GM20431 (cell line): Measurements from ENCODE around the gene CSNK1G2.

ENCODE experiments used
- in situ Hi-C: fragments of 300-500 bp; cut with MseI, MboI; formaldehyde crosslinking; loops from one replicate; pipeline ENCODE4 v1.15.0; 2020; ENCODE audit warnings: low sequenced_read_pairs; ENCODE audit not compliant: unreplicated experiment

CSNK1G2 gene

DNA sequence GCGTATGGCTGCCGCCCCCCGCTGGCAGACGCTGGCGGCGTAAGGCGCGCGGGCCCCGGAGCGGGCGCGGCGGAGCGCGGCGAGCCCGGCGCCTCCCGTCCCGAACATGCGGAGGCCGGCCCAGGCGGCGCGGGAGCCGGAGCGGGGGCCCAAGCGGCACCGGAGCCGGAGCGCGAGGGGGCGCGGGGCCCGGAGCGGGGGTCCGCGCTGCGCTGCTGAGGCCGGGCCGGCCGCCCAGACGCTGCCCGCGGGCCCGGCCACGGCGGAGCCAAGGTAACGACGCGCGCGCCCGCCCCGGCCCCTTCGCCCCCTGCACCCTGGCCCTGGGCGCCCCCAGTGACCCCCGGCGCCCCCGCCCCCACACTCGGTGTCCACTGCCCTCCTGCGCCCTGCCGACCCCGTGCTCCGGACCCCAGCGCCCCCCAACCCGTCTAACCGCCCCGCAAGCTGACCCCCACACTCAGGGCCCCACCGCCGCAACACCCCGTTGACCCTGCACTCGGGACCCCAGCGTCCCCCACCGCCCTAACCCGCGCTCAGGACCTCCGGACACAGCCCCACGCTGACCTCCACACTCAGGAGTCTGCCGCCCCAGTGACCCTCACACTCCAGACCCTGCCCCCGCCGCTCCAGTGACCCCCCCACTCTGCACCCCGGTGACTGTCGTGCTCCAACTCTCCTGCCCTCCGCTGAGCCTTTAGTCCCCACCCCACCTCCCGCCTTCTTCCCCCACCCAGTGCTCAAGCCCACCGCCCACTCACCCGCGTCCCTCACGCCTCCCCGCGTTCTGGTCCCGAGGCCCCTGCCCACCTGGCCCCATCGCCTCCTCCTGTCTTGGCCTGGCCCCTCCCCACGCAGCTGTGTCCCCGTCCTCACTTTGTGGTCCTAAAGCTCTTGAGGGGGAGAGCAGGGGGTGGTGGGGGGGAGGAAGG is at the start of gene CSNK1G2:
CSNK1G2 (plus strand) TSS at position 27 of the 932 bp plus-strand sequence. CDS start 28,601 bp downstream, outside the sequence.
- in situ Hi-C loops = no loop called here

DNA sequence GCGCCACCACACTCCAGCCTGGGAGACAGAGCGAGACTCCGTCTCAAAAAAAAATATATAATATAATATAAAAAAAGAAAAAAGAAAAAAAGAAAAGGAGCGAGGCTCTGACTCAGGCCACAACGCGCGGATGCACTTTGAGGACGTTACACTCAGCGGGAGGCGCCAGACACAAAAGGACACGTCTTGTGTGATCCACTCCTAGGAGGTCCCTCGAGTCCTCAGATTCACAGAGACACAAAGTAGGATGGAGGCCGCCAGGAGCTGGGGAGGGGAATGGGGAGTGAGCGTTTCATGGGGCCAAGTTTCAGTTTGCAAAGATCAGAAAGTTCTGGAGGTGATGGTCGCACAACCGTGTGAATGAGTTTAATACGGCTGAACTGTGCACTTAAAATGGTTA is 47.2 kb upstream of the CSNK1G2 start:
- in situ Hi-C loops = no loop called here

DNA sequence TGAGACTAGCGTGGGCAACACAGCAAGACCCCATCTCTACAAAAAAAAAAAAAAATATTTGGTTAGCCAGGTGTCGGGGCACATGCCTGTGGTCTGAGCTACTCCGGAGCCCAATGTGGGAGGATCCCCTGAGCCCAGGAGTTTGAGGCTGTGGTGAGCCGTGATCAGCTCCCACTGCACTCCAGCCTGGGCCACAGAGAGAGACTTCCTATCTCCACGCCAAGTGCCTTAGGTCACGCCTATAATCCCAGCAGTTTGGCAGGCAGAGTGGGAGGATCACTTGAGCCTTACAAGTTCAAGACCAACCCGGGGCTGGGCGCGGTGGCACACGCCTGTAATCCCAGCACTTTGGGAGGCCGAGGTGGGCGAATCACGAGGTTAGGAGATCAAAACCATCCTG is 44.5 kb upstream of the CSNK1G2 start:
- in situ Hi-C loops = no loop called here

DNA sequence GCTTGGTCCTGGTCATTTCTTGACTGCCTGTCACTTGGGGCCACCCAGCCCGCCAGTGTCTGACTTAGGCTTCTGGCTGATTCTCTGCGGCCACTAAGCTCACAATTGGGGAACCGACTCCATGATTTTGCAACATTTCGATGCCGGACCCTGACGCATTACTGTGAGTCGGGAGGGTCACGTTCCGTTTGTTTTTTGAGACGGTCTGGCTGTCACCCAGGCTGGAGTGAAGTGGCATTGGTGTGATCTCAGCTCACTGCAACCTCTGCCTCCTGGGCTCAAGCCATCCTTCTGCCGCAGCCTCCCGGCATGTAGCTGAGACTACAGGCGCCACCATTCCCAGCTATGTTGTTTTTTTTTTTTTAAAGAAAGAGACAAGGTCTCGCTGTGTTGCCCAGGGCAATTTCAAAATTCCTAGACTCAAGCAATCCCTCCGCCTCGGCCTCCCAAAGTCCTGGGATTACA is 39.0 kb upstream of the CSNK1G2 start:
- in situ Hi-C loops = no loop called here

DNA sequence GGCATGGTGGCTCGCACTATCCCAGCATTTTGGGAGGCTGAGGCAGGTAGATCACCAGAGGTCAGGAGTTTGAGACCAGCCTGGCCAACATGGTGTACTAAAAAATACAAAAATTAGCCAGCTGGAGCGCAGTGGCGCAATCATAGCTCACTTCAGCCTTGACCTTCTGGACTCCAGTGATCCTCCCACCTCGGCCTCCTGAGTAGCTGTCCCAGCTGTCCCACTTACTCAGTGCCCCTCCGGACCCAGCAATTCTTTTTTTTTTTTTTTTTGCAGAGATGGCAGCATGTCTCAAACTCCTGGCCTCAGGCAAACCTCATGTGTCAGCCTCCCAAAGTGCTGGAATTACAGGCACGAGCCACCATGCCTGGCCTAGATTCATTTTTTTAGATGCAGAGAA is 38.0 kb upstream of the CSNK1G2 start:
- in situ Hi-C loops = no loop called here

DNA sequence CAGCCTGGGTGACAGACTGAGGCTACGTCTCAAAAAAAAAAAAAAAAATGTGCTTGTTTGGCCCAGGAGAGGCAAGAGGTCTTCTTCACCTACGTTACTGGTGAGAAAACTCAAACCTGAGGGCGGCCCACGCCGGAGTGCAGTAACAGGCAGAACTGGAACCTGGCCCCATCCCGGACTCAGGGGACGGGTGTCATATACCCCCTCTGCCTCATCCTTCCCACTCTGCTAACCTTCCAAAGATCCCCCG is 36.2 kb upstream of the CSNK1G2 start:
- in situ Hi-C loops = no loop called here

DNA sequence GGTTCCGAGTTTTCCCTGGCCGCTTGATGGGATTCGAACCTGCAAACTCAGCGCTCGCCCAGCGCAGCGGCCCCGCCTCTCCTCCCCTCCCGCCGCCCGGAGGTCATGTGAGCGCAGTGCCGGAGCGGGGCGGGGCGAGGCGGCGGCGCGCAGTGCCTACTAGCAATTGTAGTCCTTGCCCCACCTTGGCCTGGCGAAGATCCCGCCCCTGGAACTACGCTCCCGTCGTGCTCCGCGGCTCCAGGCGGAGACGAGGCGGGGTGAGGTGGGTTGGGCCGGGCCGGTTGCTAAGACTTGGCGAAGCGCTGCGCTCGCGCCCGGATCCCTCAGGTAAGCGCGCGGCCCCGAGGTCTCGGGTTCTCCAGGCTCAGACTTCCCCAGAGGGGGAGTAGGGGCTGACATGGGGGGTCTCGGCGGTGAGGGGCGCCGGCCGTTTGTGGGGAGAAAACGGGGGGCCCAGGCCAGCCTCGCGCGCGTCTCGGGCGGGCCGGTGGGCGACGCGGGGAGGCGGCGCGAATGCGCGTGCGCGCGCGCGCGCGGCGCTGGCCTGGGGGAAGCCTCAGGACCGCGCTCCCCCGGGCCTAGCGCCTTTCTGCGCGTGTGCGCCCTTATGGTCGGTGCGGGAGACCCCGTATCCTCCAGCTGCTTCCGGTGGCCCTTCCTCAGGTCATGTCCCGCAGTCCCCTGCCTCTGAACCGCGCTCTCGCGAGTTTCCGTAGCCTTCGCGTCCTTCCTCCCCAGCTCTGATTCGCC is 35.7 kb upstream of the CSNK1G2 start, which contains the start of the genes ADAT3 and SCAMP4:
ADAT3 (plus strand) TSS at position 290 of the 753 bp plus-strand sequence. CDS start 6,649 bp downstream, outside the sequence.
SCAMP4 (plus strand) TSS at position 290 of the 753 bp plus-strand sequence. CDS start 9,621 bp downstream, outside the sequence.
- in situ Hi-C loops = no loop called here

DNA sequence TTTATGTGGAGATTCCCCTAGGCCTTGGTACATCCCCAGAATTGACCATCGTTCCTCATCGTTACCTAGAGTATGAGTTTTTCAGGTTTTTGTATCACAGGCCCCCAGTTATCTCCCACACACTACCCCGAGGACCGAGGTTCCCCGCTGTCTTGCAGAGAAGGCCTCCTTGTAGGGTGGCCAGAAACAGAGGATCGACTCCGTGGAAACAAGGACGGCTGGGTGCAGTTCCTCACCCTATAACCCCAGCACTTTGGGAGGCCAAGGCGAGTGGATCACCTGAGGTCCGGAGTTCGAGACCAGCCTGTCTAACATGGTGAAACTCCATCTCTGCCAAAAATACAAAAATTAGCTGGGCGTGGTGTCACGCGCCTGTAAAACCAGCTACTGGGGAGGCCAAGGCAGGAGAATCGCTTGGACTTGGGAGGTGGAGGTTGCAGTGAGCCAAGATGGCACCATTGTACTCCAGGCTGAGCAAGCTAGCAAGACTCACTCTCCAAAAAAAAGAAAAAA is 35.1 kb upstream of the CSNK1G2 start:
- in situ Hi-C loops = no loop called here

DNA sequence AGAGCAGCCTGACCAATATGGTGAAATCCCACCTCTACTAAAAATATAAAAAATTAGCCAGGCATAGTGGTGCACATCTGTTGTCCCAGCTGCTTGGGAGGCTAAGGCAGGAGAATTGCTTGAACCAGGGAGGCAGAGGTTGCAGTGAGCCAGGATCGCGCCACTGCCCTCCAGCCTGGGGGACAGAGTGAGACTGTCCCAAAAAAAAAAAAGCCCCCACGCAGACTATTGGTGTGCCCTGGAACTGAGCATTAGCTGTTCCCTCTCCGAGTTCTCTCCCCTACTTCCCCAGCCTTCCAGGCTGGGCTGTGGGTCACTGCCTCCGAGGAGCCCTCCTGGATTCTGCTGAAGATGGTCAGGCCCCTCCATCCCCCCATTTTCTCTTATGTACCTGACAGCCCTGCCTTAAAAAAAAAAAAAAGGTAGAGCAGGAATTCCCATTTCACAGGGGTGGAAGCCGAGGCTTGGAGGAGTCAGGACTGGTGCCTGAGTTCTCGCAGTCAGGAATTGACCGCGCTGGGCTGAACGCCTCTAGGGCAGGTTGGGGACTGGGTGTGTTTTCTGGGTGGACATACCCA is 33.9 kb upstream of the CSNK1G2 start:
- in situ Hi-C loops = no loop called here

DNA sequence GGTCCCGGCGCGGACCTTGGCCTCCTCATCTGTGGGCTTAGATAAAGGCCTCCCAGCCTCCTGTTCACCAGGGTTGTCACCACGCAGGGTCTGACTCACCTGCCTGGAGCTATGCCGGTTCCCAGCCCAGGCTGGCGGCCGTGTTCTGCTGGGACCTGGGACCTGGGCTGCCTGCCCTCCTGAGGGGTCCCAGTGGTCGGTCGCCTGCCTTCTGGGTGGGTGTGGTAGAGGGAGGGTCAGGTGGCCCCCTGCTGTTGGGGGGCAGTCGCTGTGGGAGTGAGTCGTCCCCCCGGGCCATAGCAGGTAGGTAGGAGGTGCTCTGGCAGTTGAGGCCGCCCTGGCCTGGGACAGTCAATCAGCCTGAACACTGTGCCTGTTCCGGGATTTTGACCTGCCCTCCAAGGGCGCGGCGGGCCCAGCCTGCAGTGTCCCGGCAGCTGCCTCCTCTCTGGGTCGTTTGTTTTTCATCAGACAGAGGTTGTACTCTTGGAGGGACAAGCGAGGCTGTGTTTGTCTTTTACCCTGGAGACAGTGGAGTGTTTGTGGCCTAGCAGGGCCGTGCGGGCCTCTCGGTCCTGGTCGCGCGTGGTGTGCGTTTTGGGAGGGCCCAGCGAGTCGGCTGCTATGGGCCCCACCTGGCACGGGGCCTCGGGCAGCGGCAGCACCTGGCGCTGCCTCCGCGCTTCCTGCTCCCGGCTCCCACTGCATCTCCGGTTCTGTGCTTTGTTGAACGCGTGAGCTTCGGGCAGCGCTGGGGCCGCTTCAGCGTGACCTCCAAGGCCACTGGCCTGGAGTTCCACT is 33.2 kb upstream of the CSNK1G2 start:
- in situ Hi-C loops = no loop called here

DNA sequence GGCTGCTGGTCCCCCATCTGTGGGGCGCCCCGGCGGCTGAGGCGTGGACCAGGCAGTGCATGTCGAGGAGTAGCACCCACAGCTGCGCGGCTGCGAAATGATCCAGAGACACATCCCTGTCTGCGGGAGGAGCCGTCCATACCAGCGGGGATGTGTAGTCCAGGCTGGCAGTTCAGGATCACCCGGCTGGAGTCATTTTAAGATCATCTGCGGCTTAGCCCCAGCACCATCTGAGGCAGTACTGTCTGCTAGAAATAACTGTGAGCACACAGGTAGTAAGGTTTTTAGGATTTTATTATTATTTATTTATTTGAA is 32.7 kb upstream of the CSNK1G2 start:
- in situ Hi-C loops = no loop called here

DNA sequence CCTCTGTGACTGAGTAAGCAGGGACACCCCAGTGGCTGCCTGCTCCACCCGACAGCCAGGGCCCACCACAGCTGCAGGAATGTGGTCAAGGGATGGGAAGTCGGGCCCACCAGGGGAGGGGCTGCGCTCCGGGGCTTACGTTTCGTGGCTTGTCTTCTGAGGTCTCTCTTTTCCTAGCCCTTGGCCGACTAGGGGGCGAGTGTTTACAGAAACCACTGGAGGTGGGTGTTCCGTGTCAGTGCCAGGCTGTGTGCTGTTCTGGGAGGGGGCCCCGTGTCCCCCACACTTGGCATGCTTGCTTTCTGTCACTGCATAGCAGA is 31.3 kb upstream of the CSNK1G2 start:
- in situ Hi-C loops = no loop called here

DNA sequence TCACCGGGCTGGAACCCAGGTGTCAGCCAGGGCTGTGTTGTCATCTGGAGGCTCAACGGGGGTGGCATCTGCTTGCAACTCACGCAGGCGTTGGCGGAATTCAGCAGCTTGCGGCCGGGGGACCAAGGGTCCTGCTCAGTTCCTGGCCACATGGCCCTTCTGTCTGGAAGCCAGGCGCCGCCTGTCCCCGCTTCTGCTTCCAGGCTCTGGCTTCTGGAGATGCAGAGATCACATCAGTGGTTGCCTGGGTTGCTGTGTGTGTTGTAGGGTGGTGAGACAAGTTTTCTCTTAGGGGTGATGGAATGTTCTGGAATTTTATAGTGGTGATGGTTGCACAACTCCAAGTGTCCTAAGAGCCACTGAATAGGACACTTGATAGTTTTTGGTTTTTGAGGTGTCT is 30.8 kb upstream of the CSNK1G2 start:
- in situ Hi-C loops = no loop called here

DNA sequence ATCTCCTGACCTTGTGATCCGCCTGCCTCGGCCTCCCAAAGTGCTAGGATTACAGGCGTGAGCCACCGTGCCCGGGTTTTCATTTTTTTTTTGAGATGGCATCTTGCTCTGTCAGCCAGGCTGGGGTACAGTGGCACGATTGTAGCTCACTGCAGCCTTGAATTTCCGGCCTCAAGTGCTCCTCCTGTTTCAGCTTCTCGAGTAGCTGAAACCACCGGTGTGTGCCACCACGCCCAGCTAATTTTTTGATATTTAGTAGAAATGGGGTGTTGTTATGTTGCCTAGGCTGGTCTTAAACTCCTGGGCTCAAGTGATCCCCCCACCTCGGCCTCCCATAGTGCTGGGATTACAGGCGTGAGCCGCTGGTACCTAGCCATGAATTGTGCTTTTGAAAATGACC is 29.9 kb upstream of the CSNK1G2 start:
- in situ Hi-C loops = no loop called here

DNA sequence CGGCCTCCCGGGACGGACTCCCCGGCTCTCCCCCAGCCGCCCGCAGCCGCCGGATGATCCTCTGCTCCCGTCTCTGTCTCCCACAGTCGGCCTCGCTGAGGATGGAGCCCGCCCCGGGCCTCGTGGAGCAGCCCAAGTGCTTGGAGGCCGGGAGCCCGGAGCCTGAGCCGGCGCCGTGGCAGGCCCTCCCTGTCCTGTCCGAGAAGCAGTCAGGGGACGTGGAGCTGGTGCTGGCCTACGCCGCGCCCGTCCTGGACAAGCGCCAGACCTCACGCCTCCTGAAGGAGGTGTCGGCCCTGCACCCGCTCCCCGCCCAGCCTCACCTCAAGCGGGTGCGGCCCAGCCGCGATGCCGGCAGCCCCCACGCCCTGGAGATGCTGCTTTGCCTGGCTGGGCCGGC is 29.0 kb upstream of the CSNK1G2 start:
- in situ Hi-C loops = no loop called here

DNA sequence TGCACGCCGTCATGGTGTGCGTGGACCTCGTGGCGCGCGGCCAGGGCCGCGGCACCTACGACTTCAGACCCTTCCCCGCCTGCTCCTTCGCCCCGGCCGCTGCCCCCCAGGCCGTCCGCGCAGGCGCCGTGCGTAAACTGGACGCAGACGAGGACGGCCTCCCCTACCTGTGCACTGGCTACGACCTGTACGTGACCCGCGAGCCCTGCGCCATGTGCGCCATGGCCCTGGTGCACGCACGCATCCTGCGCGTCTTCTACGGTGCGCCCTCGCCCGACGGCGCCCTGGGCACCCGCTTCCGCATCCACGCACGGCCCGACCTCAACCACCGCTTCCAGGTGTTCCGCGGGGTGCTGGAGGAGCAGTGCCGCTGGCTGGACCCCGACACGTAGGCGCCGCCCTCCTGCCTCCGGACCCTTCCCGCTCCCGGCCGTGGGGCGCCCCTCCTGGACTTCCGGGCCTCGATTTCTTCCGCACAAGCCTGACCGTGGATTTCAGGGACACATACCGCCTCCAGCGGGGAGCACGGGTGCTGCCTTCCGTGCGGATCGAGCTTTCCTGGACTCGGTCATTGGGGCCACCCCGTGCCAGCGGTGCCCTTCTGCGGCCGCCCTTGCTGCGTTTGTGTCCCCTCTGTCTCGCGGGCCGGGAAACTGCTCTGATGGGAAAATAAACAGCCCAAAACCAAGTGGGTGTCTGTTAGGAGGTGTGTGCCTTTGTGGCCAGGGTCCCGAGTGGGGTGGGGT is 28.0 kb upstream of the CSNK1G2 start:
- in situ Hi-C loops = no loop called here

DNA sequence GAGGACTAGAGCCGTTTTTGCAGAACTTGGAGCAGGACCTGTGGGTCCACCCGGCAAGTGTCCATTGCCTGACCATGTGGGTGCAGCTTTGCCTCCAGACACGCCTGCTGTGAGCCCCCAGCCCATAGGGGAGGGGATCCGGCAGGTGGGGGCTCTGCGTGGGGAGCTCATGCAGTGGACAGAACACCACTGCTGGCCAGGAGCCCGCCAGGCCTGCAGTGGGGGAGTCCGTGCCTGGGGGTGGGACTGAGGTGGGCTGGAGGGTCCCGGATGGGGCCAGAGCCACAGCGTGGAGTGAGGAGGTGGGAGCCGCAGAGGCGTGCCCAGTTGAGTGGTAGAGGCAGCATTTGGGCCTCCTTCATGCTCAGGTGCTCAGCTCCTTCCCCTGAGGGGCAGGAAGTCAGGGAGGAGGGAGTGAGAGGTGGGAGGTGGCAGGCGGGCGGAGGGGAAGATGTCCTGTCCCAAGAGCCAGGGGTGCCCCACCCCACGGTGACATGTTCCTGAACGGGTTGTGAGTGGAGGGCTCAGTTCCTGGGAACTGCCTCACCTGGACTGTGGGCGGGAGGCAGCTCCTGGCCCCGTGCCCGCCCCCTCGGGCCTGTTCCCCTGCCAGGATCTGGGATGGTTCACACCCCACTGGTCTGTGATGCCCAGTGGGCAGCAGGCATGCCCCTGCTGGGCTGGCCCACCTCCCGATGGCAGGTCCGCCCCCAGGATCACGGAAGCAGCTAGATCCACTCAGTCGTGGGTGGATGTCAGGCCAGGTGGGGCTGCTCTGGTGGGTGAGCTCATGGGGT is 27.0 kb upstream of the CSNK1G2 start:
- in situ Hi-C loops = no loop called here

DNA sequence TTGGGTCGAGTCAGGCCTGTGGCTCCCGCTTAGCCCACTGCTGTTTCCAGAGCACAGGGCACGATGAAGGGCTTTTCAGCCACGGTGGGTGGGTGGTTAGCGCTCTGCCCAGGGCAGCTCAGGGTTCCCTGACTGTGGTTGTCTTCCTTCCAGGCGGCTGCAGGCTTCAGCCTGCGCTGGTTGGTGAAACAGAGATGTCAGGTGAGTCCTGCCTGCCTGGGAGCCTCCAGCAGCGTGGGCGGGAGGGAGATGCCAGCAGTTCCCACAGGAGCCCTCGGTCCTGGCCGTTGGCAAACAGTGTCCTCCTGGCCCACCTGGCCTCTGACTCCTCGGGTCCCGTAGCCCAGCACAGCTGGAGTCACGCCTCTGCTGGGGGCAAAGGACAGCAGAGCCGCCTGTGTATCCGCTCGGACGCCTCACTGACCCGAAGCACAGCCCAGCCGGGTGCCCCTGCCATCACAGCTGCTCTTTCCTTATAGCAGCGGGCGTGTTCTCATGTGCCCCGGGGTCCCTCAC is 26.1 kb upstream of the CSNK1G2 start:
- in situ Hi-C loops = no loop called here
